IMR-90 (cell line): ENCODE measurements around the gene PCBP3. TPM values are rescaled to one million over a fixed set of nuclear protein-coding genes. Genes with fewer than 3 reads are reported as not detected.

ENCODE experiments used
- ATAC-seq: fragments of 200-7000 bp; cut with Tn5 transposase; 2 replicates; pipeline ENCODE4 v1.9.1; 2020; ENCODE audit warnings: low read depth, mild to moderate bottlenecking, moderate library complexity
- BruUV-seq: library from RNA; stranded (reverse); fragments of 400-500 nt; replicated peaks from 2 replicates; lab custom pipeline; 2021; lab: Mats Ljungman, UMichigan
- CTCF ChIA-PET: fragments of 300-600 bp; formaldehyde crosslinking; extraction: SDS; loops from one replicate; lab custom pipeline; 2021; ENCODE audit warnings: antibody characterized with exemption; lab: Yijun Ruan, JAX
- POLR2A ChIA-PET: fragments of 300-600 bp; sonication (Branson Sonifier 250); formaldehyde crosslinking; loops from one replicate; lab custom pipeline; 2022; ENCODE audit warnings: antibody characterized with exemption; ENCODE audit not compliant: unreplicated experiment; lab: Charles Lee
- DNase-seq: peaks from one replicate; pipeline ENCODE4 v3.0.0; 2013
- H2AFZ ChIP-seq: replicated peaks from 2 replicates; pipeline ENCODE3; 2013; ENCODE audit warnings: low read length, mild to moderate bottlenecking; ENCODE audit not compliant: poor library complexity
- H2AK5ac ChIP-seq: 2 replicates; pipeline ENCODE4 v1.6.1; 2013; ENCODE audit warnings: low read depth, low read length, inconsistent platforms
- H2AK9ac ChIP-seq: replicated peaks from 2 replicates; pipeline ENCODE3; 2013; ENCODE audit warnings: mild to moderate bottlenecking, low read depth, low read length, moderate library complexity; ENCODE audit not compliant: poor library complexity
- H2BK120ac ChIP-seq: 2 replicates; pipeline ENCODE4 v1.6.1; 2013; ENCODE audit warnings: low read depth, low read length, inconsistent platforms
- H2BK15ac ChIP-seq: 3 replicates; pipeline ENCODE4 v1.6.1; 2013; ENCODE audit warnings: low read depth, low read length, inconsistent platforms
- H2BK20ac ChIP-seq: 2 replicates; pipeline ENCODE4 v1.6.1; 2013; ENCODE audit warnings: low read depth, mild to moderate bottlenecking, inconsistent platforms, low read length, moderate library complexity
- H2BK5ac ChIP-seq: 2 replicates; pipeline ENCODE4 v1.6.1; 2013; ENCODE audit warnings: mild to moderate bottlenecking, low read depth, low read length, inconsistent platforms; ENCODE audit not compliant: poor library complexity, severe bottlenecking
- H3K14ac ChIP-seq: replicated peaks from 2 replicates; pipeline ENCODE4 v1.6.1; 2013; ENCODE audit warnings: low read depth, low read length, inconsistent platforms
- H3K18ac ChIP-seq: 2 replicates; pipeline ENCODE4 v1.6.1; 2013; ENCODE audit warnings: low read depth, low read length, control low read depth
- H3K23ac ChIP-seq: 2 replicates; pipeline ENCODE4 v1.6.1; 2013; ENCODE audit warnings: low read depth, low read length, inconsistent platforms
- H3K27ac ChIP-seq: 2 replicates; pipeline ENCODE4 v1.5.1; 2013; ENCODE audit warnings: mild to moderate bottlenecking, control low read depth, low read length; ENCODE audit not compliant: insufficient read depth
- H3K27me3 ChIP-seq: 2 replicates; pipeline ENCODE4 v1.6.1; 2013; ENCODE audit warnings: low read length; ENCODE audit not compliant: control insufficient read depth, insufficient read depth
- H3K36me3 ChIP-seq: 2 replicates; pipeline ENCODE4 v1.6.1; 2013; ENCODE audit warnings: low read length, mixed read lengths; ENCODE audit not compliant: control insufficient read depth, insufficient read depth
- H3K4ac ChIP-seq: 2 replicates; pipeline ENCODE4 v1.6.1; 2013; ENCODE audit warnings: low read depth, low read length, inconsistent platforms
- H3K4me1 ChIP-seq: 2 replicates; pipeline ENCODE4 v1.6.1; 2013; ENCODE audit warnings: low read length, mixed read lengths; ENCODE audit not compliant: control insufficient read depth, insufficient read depth
- H3K4me2 ChIP-seq: 2 replicates; pipeline ENCODE4 v1.6.1; 2013; ENCODE audit warnings: low read depth, mild to moderate bottlenecking, control low read depth, low read length, moderate library complexity
- H3K4me3 ChIP-seq: 2 replicates; pipeline ENCODE4 v1.5.1; 2013; ENCODE audit warnings: low read depth, mild to moderate bottlenecking, control low read depth, low read length, moderate library complexity; ENCODE audit not compliant: insufficient read depth
- H3K56ac ChIP-seq: 2 replicates; pipeline ENCODE4 v1.6.1; 2013; ENCODE audit warnings: low read length, inconsistent platforms; ENCODE audit not compliant: insufficient read depth; ENCODE audit errors: extremely low read depth
- H3K79me1 ChIP-seq, 2 experiments: 2 replicates each; pipeline ENCODE4 v1.6.1; 2013; ENCODE audit warnings: low read length in 2 of 2, inconsistent platforms in 1 of 2, low read depth in 1 of 2
- H3K9ac ChIP-seq: 2 replicates; pipeline ENCODE4 v1.6.1; 2013; ENCODE audit warnings: low read depth, low read length, control low read depth
- H3K9me1 ChIP-seq: 2 replicates; pipeline ENCODE4 v1.6.1; 2013; ENCODE audit warnings: low read length, inconsistent platforms; ENCODE audit not compliant: insufficient read depth
- H3K9me3 ChIP-seq: 2 replicates; pipeline ENCODE4 v1.6.1; 2013; ENCODE audit warnings: low read length; ENCODE audit not compliant: control insufficient read depth, insufficient read depth
- H4K20me1 ChIP-seq: 2 replicates; pipeline ENCODE4 v1.6.1; 2013; ENCODE audit warnings: low read length, inconsistent platforms; ENCODE audit not compliant: insufficient read depth
- H4K5ac ChIP-seq: 2 replicates; pipeline ENCODE4 v1.6.1; 2013; ENCODE audit warnings: mild to moderate bottlenecking, low read depth, low read length, control low read depth
- H4K8ac ChIP-seq, 2 experiments: 2 replicates each; pipeline ENCODE4 v1.6.1; 2013; ENCODE audit warnings: low read depth in 2 of 2, low read length in 2 of 2, control low read depth in 1 of 2, inconsistent platforms in 1 of 2
- H4K91ac ChIP-seq: 2 replicates; pipeline ENCODE4 v1.6.1; 2013; ENCODE audit warnings: low read depth, low read length, inconsistent platforms; ENCODE audit not compliant: insufficient read depth
- BHLHE40 ChIP-seq: fragments of 150-350 bp; IDR thresholded peaks from 2 replicates; pipeline ENCODE4 v1.6.1; 2016; ENCODE audit warnings: mild to moderate bottlenecking, low read depth, low read length
- CEBPB ChIP-seq: IDR thresholded peaks from 2 replicates; pipeline ENCODE4 v1.6.1; 2012; ENCODE audit warnings: low read depth, low read length, improper control_type of control experiment
- CHD1 ChIP-seq: IDR thresholded peaks from 2 replicates; pipeline ENCODE4 v1.6.1; 2012; ENCODE audit warnings: low read depth, low read length, improper control_type of control experiment
- CTCF ChIP-seq: conservative IDR thresholded peaks from 2 replicates; pipeline ENCODE4 v1.5.1; 2012; ENCODE audit warnings: mild to moderate bottlenecking, low read depth, low read length, improper control_type of control experiment
- FOS ChIP-seq: fragments of 150-350 bp; IDR thresholded peaks from 2 replicates; pipeline ENCODE4 v1.6.1; 2016; ENCODE audit warnings: low read depth, low read length
- MAFK ChIP-seq: IDR thresholded peaks from 2 replicates; pipeline ENCODE4 v1.6.1; 2012; ENCODE audit warnings: low read depth, low read length, improper control_type of control experiment
- MAZ ChIP-seq: IDR thresholded peaks from 2 replicates; pipeline ENCODE4 v1.6.1; 2012; ENCODE audit warnings: low read depth, mild to moderate bottlenecking, low read length, improper control_type of control experiment, moderate library complexity, borderline replicate concordance
- MXI1 ChIP-seq: IDR thresholded peaks from 2 replicates; pipeline ENCODE4 v1.6.1; 2012; ENCODE audit warnings: low read depth, mild to moderate bottlenecking, low read length, moderate library complexity, borderline replicate concordance
- NFE2L2 ChIP-seq: fragments of 150-350 bp; IDR thresholded peaks from 2 replicates; pipeline ENCODE4 v1.6.1; 2016; ENCODE audit warnings: low read depth, mild to moderate bottlenecking, low read length
- POLR2A ChIP-seq: IDR thresholded peaks from 2 replicates; pipeline ENCODE4 v1.6.1; 2012; ENCODE audit warnings: mild to moderate bottlenecking, low read depth, low read length
- RAD21 ChIP-seq: IDR thresholded peaks from 2 replicates; pipeline ENCODE4 v1.6.1; 2012; ENCODE audit warnings: low read length, improper control_type of control experiment
- RCOR1 ChIP-seq: IDR thresholded peaks from 2 replicates; pipeline ENCODE4 v1.6.1; 2012; ENCODE audit warnings: mild to moderate bottlenecking, low read length, improper control_type of control experiment; ENCODE audit not compliant: insufficient replicate concordance
- RFX5 ChIP-seq: IDR thresholded peaks from 2 replicates; pipeline ENCODE4 v1.8.0; 2012; ENCODE audit warnings: low read depth, mild to moderate bottlenecking, low read length, moderate library complexity
- SMC3 ChIP-seq: fragments of 150-350 bp; IDR thresholded peaks from 2 replicates; pipeline ENCODE4 v1.6.1; 2016; ENCODE audit warnings: low read depth, mild to moderate bottlenecking, antibody characterized with exemption, low read length, moderate library complexity
- USF2 ChIP-seq: fragments of 150-350 bp; IDR thresholded peaks from 2 replicates; pipeline ENCODE4 v1.6.1; 2017; ENCODE audit warnings: mild to moderate bottlenecking, antibody characterized with exemption, low read length, low read depth
- WGBS, 2 experiments: methylation state at CpG; one replicate each; pipeline versions ENCODE4 v1.1.5 to v1.1.7; 2013; ENCODE audit warnings: missing lambda C conversion rate in 2 of 2; ENCODE audit not compliant: insufficient read length in 1 of 2; ENCODE audit errors: extremely low coverage in 2 of 2; 5-methylcytosine and 5-hydroxymethylcytosine counted together
- dilution Hi-C: fragments of 300-500 bp; cut with HindIII; formaldehyde crosslinking; loops from one replicate; pipeline ENCODE4 v1.14.3; 2018; ENCODE audit warnings: low sequenced_read_pairs; ENCODE audit not compliant: unreplicated experiment
- in situ Hi-C: fragments of 300-500 bp; cut with MboI; formaldehyde crosslinking; loops from 3 replicates; pipeline ENCODE4 v1.14.3; 2019; ENCODE audit warnings: low sequenced_read_pairs, inconsistent platforms, mixed read lengths
- intact Hi-C: fragments of 100-400 bp; cut with micrococcal nuclease; formaldehyde crosslinking; loops from 2 replicates; pipeline ENCODE4 v1.10.0; 2022
- polyA plus RNA-seq, 3 experiments: library from polyadenylated mRNA; depleted of rRNA; stranded (reverse); fragments of >200 nt; gene quantifications; 2 replicates each; pipeline ENCODE4 v1.2.3, GENCODE V29; 2012; ENCODE audit warnings: low replicate concordance in 1 of 3
- total RNA-seq: library from RNA; depleted of rRNA; stranded (reverse); fragments of >200 nt; gene quantifications from 2 replicates; pipeline ENCODE4 v1.2.3, GENCODE V29; 2012

Gene PCBP3
- total and polyA plus RNA-seq, 2 of the 4 experiments (the other 2 are of a cell fraction): 2.9 to 3.9 TPM

GRCh38 chr21:45827302-45827692 lies 183.8 kb downstream of the PCBP3 start:
- Histone ChIP-seq H3K9ac (no peak overlapping the region), H3K9me1 (no peaks in the 10 kb centered on the region), H3K4ac (no peak overlapping the region), H3K23ac (no peak overlapping the region), H3K18ac (no peak overlapping the region), H4K20me1 (no peaks in the 10 kb centered on the region), H3K4me2 (no peak overlapping the region), H3K56ac (no peak overlapping the region), H3K9me3 (no peaks in the 10 kb centered on the region), H3K79me1 (no peaks in the 10 kb centered on the region), H4K91ac (no peak overlapping the region), H2BK15ac (no peak overlapping the region), H3K27me3 (no peaks in the 10 kb centered on the region; the same call in 1 of the 2 replicates), H2AK9ac (no peak overlapping the region), H3K36me3 (no peaks in the 10 kb centered on the region; the same call in 1 of the 2 replicates), H4K5ac (no peak overlapping the region), H2AK5ac (no peak overlapping the region), H2AFZ (no peak overlapping the region), H2BK5ac (no peak overlapping the region), H3K4me1 (no peaks in the 10 kb centered on the region), H4K8ac (no peak overlapping the region), H3K27ac (no peak overlapping the region), H3K14ac (no peak overlapping the region), H2BK20ac (no peak overlapping the region), H3K4me3 (no peak overlapping the region), H2BK120ac (no peak overlapping the region)
- CTCF ChIA-PET: no interaction called here
- TF ChIP-seq CHD1 (no peak), MAZ (no peak), SMC3 (no peak), BHLHE40 (no peak), USF2 (no peak), RAD21 (no peak), MAFK (no peak), CEBPB (no peak), RCOR1 (no peak), CTCF (no peak), POLR2A (no peak), FOS (no peak), RFX5 (no peak), MXI1 (no peak), NFE2L2 (no peak)
- in situ Hi-C loops (loop anchor here (10.0 kb wide), 2 partner anchors 362 to 682 kb away; no protein-coding TSS in a partner anchor), intact Hi-C loops (no loop called here), dilution Hi-C loops (no loop called here)
- no peak for ATAC-seq
- no peak for DNase-seq
- BruUV-seq: no TSS peak
- POLR2A ChIA-PET: no interaction called here
- 80% methylated on average over 3 of the region's 9 CpGs; no CpG with 5 or more reads in 1 of the 2 experiments for WGBS, 2 experiments
